GM18520 (cell line): Measurements from ENCODE around the gene NWD2.

Experiments used
- ATAC-seq: cut with Tn5 transposase; IDR thresholded peaks from one replicate; pipeline ENCODE4 v1.9.1; 2021; ENCODE audit not compliant: unreplicated experiment

NWD2 gene

DNA sequence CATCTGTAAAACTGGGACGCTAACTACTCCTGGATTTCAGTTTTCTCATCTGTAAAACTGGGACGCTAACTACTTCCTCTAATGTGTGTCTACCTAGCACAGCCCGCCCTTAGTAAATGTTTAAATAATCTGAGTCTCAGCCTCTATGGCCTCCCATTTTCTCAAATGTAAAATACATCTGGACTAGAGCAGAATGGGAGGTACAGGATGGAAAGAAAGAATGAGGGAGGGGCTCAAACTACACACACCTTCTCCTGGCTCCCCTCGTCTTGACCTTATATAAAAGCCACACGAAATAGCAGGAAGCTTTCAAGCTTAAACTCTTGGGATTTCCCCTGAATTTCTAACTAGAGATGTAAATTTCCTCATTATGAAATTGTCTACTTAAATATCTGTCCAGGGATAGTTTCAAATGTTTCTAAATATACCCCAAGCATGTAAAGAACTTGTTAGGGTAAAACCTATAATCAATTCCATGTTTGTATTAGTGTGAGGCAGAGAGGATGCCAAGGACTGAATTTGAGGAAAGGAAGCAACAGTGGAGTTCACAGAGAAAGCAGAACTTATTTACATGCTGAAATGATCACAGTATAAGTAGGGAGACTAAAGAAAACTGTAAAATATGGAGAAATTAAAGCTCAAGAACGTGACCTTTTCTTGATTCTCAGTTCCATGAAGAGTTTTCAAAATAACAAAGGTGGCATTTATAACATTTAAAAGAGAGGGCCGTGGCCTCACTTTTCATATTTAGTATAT lies 220.0 kb downstream of the NWD2 start:
- ATAC-seq: no peak

DNA sequence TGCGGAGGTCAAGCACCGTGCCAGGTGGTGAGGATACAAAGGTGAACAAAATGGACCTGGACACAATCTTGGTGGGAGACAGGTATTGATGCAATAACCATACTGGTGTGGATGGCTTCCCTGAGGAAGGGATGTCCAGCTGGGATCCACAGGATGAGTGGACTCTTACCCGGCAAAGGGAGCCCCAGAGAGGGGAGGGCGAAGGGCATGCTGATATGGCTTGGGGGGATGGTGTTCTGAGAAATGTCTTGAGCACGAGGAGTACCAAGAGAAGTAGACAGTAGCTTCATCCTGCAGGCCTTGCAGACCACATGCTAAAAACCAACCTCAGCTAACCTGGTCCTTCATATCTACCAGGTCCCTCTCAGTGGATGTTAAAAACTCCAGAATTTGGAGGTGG lies 220.8 kb downstream of the NWD2 start:
- ATAC-seq: no peak

DNA sequence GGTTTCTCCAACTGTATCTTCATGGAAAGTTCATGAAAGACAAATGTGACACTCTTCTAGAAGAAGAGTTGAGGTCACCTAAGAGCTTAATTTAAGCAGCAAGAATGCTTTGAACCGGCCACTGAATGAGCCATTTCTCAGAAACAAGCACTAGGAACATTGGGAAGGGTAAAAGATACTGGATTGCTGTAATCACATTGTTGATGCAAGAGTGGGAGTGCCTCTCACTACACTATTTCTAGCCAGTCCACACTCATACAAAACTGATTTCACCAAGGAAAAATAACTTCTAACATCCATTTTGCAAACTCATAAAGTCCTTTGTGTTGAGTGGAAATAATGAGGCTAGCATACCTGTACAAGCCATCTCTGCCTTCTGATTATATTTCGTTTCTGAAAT lies 221.3 kb downstream of the NWD2 start:
- no peak for ATAC-seq

DNA sequence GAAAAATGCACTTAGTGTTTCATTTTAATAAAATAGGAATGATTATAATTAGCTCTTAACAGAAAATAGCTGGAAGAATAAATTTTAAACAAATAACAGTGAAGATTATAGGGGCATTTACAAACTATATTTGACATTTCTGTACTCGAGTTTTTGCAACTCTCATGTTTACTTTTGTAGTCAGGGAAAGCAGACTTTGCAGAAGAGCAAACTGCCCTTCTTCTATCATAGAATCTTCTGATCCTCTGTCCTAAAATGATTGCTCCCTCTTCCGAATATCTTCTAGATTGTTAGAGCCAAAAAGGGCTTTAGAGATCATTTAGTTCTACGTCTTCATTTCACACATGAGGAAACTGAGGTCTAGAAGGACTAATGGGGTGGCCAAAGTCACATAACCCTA lies 222.7 kb downstream of the NWD2 start:
- ATAC-seq: no peak

DNA sequence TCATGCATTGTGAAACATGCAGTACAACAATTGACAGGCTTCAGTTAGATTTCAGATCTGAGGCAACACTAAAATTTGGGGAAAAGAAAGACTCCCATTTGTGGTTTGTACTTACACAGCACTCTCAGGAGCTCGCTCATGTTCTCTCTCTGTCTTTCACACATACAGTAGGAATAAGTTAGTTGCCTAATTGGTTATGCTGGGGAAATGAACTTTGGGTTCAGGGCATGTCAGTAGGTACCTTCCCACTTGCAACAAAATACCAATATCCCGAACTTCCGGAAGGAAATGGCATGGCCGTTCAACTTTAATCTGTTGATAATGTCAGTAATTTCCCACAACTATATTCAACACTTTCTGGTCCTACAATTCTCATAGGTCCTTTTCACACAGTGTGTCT lies 223.3 kb downstream of the NWD2 start:
- no peak for ATAC-seq

DNA sequence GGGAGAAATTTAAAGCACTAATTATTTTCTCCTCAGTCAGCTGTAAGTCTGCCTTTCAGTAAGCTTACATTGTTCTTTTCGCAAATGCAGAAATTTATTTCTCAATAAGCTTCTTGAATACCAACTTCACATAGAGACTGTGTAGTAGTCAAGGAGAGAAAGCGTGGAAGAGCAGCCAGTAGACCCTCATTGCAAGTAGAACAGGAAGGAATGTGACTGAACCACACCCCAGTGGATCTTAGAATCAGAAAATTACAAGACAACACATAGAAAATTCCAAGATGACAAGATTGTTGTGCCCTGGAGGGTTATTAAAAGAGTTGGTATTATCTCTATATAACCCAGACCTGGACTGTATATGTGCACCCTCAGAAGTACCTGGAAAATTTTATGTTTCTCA lies 224.7 kb downstream of the NWD2 start:
- no peak for ATAC-seq

DNA sequence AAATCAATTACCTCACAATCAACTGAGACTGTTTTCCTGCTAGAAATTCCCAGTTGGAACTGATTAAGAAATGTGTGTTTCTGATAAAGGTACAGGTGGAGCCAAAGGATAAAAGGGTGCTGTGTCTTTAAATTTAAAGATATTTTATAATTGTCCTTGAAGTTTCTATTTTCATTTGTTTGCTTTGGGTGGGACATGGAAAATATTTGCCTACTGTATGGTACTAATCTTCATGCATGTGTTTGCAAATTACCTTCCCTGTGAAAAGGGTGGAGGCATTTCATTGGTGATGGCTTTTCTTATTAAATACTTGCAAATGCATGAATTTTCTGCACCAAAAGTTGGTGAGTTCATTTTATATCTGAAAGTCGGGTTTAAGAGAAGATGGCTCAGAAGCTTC lies 225.7 kb downstream of the NWD2 start:
- no peak for ATAC-seq

DNA sequence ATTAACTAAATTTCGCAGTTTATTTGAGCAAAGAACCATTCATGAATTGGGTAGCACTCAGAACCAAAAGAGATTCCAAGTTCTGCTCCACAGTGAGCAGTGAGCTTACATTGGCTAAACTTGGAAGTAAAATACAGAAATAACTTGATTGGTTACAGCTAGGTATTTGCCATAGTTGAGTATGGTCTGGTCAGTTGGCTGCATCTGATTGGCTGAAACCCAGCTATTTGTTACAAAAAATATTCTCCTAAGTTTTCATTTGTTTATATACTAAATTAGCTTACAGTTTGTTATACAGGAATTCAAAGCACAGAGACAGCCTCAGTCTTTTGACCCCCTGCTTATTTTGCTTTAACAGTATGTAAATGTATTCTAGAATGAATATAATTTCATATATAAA lies 226.6 kb downstream of the NWD2 start:
- ATAC-seq: no peak

DNA sequence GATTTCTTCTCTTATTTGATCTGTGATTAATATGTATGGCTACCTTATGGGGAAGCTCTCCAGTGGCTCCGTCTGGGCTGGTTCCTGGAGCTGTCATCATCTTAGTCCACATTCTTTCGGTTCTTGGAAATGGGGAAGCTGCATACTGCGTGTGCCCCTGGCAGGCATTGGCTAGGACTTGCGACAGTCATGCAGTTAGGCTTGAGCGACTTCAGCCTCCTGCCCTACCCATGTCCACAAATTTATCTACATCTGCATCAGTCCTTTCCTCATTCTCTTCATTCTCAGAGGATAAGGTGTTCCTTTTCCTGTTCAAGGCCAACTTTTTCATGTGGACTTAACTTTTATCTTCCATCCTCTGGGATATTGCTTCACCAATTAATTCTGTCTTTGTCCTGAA lies 227.4 kb downstream of the NWD2 start:
- ATAC-seq: no peak

DNA sequence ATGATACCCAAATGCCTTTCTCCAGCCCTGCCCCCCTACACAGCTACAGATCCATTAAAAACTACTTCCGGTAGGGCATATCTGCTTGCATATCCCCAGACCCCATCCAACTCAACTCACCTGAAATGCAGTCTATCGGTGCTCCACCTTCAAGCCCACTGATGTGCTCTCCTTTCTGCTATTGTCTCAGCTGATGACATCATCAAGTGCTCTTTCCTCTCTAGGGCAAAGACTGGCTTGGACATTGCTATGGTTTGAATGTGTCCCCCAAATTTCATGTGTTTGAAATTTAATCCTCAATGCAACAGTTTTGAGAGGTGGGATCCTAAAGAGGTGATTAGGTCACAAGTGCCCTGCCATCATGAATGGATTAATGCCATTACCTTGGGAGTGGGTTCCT lies 229.3 kb downstream of the NWD2 start:
- ATAC-seq: no peak

DNA sequence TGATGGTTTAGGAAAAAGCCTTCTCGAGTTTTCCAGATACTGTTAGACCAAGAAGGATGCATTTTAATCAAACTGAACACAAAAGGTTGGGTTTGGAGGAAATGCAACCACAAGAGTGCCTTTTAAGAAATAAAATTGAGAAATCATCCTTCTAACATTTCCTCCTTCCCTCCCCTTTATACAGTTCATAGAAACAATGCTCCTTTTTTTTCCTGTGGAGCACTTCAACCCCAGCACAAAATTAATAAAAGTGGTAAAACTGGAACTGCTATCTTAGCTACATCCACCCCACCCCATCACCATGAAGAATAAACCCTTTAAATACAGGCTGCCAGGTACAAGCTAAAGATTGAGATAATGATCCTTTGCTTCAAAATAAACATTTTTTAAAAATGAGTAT lies 230.5 kb downstream of the NWD2 start:
- no peak for ATAC-seq

DNA sequence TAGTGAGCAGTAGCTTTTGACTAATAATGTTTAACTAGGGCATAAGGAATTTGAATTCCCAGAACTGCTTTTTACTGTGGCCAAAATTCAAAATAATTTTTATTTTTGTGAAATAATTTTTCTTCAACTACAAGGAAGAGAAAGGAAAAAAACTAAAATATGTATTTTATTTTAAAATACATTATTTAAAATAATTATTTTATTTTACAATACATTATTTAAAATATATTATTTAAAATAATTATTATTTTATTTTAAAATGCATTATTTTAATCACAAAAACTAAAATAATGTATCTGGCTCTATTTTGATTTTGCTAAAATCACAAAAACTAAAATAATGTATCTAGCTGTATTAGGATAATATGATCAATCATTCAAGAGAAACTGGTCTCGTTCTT lies 231.2 kb downstream of the NWD2 start:
- no peak for ATAC-seq

DNA sequence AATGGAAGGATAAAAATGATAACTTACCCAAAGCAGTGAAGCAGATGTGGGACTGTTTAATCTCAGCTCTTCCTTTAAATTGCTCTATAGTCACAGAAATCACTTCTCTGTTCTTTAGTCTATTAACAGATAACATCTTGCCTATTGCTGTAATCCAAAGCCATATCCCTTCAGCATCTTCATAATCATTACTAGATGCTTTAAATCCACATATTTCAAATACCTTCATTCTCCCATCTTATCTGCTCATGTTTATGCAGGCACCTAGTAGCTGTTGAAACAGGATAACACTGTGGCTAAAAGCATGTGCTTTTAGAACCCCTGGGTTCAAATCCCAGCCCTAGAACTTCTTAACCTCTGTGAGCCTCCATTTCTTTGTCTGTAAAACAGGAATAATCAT lies 231.7 kb downstream of the NWD2 start:
- ATAC-seq: no peak

DNA sequence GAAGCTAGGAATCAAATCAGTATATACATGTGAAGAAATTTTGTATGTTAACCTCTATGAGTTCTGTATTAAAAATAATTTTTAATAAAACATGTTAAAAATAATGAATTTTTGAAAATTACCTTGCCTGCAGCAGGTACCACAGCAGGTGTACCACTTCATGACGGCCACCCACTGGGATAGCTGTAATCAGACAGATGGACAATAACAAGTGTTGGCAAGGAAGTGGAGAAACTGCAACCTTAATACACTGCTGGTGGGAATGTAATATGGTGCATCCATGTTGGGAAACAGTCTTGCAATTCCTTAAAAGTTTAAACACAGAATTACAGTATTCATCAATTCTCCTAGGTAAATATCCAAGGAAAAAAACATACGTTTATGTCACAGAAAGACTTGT lies 232.1 kb downstream of the NWD2 start:
- no peak for ATAC-seq

DNA sequence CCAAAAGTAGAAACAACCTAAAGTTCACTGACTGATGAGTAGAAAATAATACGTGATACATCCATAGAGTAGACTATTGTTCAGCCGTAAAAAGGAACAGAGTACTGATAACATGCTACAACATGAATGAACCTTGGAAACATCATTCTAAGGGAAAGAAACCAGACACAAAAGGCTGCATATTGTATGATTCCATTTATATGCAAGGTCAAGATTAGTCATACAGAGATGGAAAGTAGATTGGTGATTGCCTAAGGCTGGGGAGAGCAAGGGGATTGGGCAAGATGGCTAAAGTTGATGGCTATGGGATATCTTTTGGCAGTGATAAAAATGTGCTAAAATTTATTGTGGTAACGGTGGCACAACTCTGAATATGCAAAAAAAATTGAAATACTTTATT lies 232.6 kb downstream of the NWD2 start:
- no peak for ATAC-seq

DNA sequence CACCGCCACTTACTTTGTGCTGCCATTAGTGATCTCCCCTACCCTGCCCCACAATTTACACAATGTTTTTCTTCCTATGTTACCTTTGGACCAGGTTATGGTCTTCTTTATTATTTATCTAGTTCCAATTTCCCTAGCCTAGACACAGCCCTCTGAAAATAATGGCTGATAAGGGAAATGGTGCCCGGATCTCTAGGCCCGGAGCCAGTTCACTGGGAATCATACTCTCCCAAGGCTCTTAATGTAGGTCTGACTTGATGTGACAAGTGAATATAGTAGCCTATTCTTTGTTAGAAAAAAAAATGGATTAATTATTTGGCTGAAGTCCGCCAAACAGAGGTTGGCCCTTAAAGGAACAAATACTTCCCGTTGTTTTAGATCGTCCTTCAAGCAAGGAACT lies 233.6 kb downstream of the NWD2 start:
- ATAC-seq: no peak

DNA sequence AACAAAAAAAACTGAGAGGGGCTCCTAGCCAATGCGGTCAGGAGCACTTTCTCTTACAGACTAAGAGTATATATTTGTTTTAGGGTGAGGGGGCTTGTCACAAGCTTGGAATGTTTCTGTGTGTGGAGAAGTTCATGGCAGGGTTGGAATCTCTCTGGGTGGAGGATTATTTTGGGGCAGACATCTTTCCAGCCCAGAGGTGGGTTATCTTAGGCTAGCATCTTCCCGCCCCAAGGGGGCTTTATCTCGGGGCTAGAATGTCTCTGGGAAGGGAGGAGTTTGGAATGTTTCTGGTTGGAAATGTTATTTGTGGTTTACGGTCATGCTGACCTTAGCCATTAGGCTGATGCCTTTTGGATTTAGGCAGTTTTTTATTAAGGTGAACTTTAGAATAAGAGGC lies 236.0 kb downstream of the NWD2 start:
- ATAC-seq: no peak

DNA sequence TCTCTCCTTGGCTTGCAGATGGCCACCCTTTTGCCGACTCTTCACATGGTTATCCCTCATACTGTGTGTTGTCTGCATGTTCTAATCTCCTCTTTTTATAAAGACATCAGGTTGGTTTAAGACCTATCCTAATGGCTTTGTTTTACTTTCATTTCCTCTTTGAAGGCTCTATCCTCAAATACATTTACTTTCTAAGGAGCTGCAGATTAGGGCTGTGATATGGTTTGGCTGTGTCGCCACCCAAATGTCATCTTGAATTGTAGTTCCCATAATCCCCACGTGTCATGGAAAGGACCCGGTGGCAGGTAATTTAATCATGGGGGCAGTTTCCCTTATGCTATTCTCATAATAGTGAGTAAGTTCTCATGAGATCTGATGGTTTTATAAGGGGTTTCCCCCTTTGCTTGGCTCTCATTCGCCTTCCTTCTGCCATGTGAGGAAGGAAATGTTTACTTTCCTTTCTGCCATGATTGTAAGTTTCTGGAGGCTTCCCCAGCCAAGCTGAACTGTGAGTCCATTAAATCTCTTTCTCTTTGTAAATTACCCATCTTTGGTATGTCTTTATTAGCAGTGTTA lies 237.1 kb downstream of the NWD2 start:
- ATAC-seq: no peak

DNA sequence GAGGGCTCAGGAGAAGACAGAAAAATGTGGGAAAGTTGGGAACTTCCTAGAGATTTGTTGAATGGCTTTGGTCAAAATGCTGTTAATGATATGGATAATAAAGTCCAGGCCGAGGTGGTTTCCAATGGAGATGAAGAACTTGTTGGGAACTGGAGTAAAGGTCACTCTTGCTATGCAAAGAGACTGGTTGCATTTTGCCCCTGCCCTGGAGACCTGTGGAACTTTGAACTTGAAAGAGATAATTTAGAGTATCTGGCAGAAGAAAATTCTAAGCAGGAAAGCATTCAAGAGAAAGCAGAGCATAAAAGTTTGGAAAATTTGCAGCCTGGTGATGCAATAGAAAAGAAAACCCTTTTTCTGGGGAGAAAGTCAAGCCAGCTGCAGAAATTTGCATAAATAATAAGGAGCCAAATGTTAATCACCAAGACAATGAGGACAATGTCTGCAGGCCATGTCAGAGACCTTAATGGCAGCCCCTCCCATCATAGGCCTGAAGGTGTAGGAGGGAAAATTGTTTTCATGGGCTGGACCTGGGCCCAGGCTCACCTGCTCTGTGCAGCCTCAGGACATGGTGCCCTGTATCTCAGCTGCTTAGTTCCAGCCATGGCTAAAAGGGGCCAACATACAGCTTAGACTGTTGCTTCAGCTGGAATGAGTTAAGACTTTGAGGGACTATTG lies 237.8 kb downstream of the NWD2 start:
- no peak for ATAC-seq

DNA sequence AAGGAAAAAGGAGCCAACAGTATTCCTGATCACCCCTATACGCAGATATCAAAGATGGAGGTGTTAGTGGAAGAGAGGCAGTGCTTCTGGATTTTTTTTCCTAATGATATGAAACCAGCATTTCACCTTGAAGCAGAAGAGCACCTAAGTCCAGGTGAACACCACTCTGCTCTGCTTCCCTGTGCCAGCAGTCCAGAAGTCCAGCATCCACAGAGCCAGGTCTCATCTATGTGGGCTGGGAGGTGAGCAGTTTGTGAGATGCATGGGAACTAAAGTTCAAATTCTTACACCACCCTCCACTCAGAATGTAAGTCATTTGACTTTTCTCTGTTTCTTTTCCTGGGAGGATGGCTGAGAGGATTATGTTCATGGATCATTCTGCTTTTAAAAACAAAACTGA lies 239.1 kb downstream of the NWD2 start:
- ATAC-seq: no peak

DNA sequence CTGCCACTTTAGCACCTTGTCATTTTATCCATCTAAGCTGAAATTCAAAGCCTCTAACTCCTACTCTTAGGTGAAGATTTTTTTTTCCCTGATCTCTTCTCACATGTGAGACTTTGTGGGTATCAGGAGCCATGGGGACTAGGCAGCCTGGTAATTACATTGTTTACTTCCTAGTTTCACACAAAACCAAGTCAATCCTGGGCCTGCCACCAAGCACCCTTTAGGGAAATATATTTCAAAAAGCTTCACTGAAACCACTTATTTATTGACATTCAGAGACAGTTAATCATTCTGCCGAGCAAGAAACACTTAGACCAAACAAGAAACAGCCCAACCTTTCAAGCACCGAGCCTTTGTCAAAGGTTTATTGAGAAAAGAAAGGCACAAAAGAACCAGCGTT lies 241.6 kb downstream of the NWD2 start:
- no peak for ATAC-seq

DNA sequence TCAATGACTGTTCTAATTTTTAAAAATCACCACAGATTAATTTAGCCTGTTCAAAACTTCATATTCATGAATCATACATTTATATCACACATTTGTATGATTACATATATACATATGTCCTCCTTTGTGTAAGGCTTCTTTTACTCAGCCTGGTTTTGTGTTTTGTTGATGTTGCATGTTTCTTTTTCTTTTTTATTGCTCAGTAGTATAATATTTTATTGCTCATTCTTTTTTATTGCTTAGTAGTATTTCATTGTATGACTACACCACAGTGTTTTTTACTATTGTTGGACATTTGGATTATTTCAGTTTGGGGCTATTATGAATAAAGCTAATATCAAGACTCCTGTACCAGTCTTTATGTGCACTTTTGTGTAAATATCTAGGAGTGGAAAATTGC lies 243.1 kb downstream of the NWD2 start:
- ATAC-seq: no peak

DNA sequence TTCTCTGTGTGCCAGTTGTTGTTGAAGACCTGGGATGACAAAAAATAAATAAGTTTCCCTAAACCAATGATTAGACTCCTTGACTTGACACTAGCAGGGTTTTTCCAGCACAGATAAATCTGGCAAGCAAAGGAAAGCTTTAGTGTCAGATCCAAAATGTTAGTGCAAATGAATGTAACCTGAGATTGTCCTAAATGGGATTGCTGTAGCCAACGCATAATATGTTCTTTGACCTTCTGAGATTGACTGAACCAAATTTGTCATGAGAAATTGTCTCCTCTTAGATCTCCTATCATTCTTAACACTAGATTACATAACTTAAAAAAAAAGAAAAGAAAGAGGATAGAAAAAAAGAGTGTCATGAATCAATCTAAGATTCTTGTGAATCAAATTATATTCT lies 245.2 kb downstream of the NWD2 start:
- no peak for ATAC-seq
